Naive thymus-derived CD4-positive, alpha-beta T cell (primary cell): ENCODE measurements around the gene GEMIN7. TPM values are rescaled to one million over a fixed set of nuclear protein-coding genes. Genes with fewer than 3 reads are reported as not detected.

Experiments used
- ATAC-seq: fragments of 150-1000 bp; cut with Tn5 transposase; 2 replicates; pipeline ENCODE4 v1.10.0; 2021; ENCODE audit warnings: mild to moderate bottlenecking, moderate library complexity
- CTCF ChIA-PET: fragments of 350-600 bp; sonication (Branson Sonifier 250); formaldehyde crosslinking; loops from one replicate; lab custom pipeline; 2021; ENCODE audit warnings: antibody characterized with exemption; lab: Charles Lee
- POLR2A ChIA-PET: fragments of 350-600 bp; sonication (Branson Sonifier 250); formaldehyde crosslinking; loops from one replicate; lab custom pipeline; 2021; ENCODE audit warnings: antibody characterized with exemption, inconsistent platforms; lab: Charles Lee
- DNase-seq, 9 donors: peaks; one replicate each; pipeline versions ENCODE4 v3.0.0 to v3.0.0-alpha.2; 2020 to 2022; ENCODE audit warnings: mixed read lengths in 1 of 9
- H3K27ac ChIP-seq: one replicate; pipeline ENCODE4 v1.7.0; 2013; ENCODE audit warnings: mild to moderate bottlenecking, low read depth, low read length, moderate library complexity
- H3K27me3 ChIP-seq, 2 donors: one replicate each; pipeline ENCODE4 v1.7.0; 2013; ENCODE audit warnings: low read length in 2 of 2, mild to moderate bottlenecking in 2 of 2, moderate library complexity in 2 of 2; ENCODE audit not compliant: control insufficient read depth in 2 of 2, insufficient read depth in 2 of 2
- H3K36me3 ChIP-seq, 3 experiments: 1 replicate in 2 of 3; 2 replicates in 1 of 3; pipeline ENCODE4 v1.7.0; 2013; ENCODE audit warnings: low read length in 3 of 3, mild to moderate bottlenecking in 3 of 3, moderate library complexity in 1 of 3; ENCODE audit not compliant: insufficient read depth in 3 of 3, control insufficient read depth in 2 of 3
- H3K4me1 ChIP-seq, 2 donors: one replicate each; pipeline ENCODE4 v1.7.0; 2013; ENCODE audit warnings: low read length in 2 of 2, mild to moderate bottlenecking in 2 of 2, moderate library complexity in 1 of 2; ENCODE audit not compliant: control insufficient read depth in 2 of 2, insufficient read depth in 2 of 2
- H3K4me3 ChIP-seq: 2 replicates; pipeline ENCODE4 v1.7.0; 2013; ENCODE audit warnings: mild to moderate bottlenecking, low read length
- H3K9me3 ChIP-seq, 3 experiments: 1 replicate in 2 of 3; 2 replicates in 1 of 3; pipeline ENCODE4 v1.7.0; 2013; ENCODE audit warnings: low read length in 3 of 3; ENCODE audit not compliant: control insufficient read depth in 2 of 3
- H3K27ac Mint-ChIP-seq, 9 donors: one replicate each; pipeline ENCODE4 v1.8.0; 2020 to 2022; ENCODE audit warnings: mixed read lengths in 9 of 9, mild to moderate bottlenecking in 8 of 9, moderate library complexity in 5 of 9, inconsistent platforms in 2 of 9
- H3K27me3 Mint-ChIP-seq, 5 donors: one replicate each; pipeline ENCODE4 v1.8.0; 2021 to 2022; ENCODE audit warnings: mixed read lengths in 5 of 5, mild to moderate bottlenecking in 1 of 5
- H3K36me3 Mint-ChIP-seq, 5 donors: one replicate each; pipeline ENCODE4 v1.8.0; 2020 to 2022; ENCODE audit warnings: mixed read lengths in 5 of 5, mild to moderate bottlenecking in 3 of 5, inconsistent platforms in 1 of 5
- H3K4me1 Mint-ChIP-seq, 7 donors: one replicate each; pipeline ENCODE4 v1.8.0; 2020 to 2022; ENCODE audit warnings: mixed read lengths in 7 of 7, mild to moderate bottlenecking in 3 of 7, inconsistent platforms in 1 of 7
- H3K4me3 Mint-ChIP-seq, 10 donors: one replicate each; pipeline ENCODE4 v1.8.0; 2020 to 2022; ENCODE audit warnings: mild to moderate bottlenecking in 10 of 10, mixed read lengths in 10 of 10, moderate library complexity in 6 of 10, inconsistent platforms in 2 of 10
- H3K9me3 Mint-ChIP-seq, 11 donors: one replicate each; pipeline ENCODE4 v1.8.0; 2020 to 2022; ENCODE audit warnings: mixed read lengths in 11 of 11, mild to moderate bottlenecking in 4 of 11, inconsistent platforms in 1 of 11, moderate library complexity in 1 of 11
- intact Hi-C, 2 donors: fragments of 100-400 bp; cut with micrococcal nuclease; formaldehyde crosslinking; loops; one replicate each; pipeline ENCODE4 v1.15.1; 2023
- polyA plus RNA-seq, 2 donors: library from polyadenylated mRNA; unstranded; fragments of 300-500 nt; fragmentation: Illumina TruSeq; gene quantifications; one replicate each; pipeline ENCODE4 v1.2.3, GENCODE V29; 2021
- total RNA-seq, 6 experiments: library from RNA in 5 of 6; stranded (reverse) in 5 of 6; gene quantifications; 1 replicate in 5 of 6; 2 replicates in 1 of 6; pipeline ENCODE4 v1.2.3 and lab custom pipeline; 2021 to 2026

Gene GEMIN7
- total and polyA plus RNA-seq, 7 experiments from 2014 or later = 4.9 to 65.5 (median 18.7) TPM

GRCh38 chr19:45130236-45130635 is 51.2 kb downstream of the GEMIN7 start:
- no peaks in the 10 kb centered on the region for H3K27me3 Mint-ChIP-seq
- H3K36me3 Mint-ChIP-seq = no peaks in the 10 kb centered on the region
- H3K4me3 ChIP-seq = no peak overlapping the region
- intact Hi-C loops = no loop called here
- H3K27ac ChIP-seq = no peak overlapping the region
- no peak for ATAC-seq
- H3K27me3 ChIP-seq = no peaks in the 10 kb centered on the region
- H3K4me3 Mint-ChIP-seq = no peak overlapping the region
- peaks cover 5 to 17% (median 9%) of the 10 kb centered on the region in 7 donors for H3K4me1 Mint-ChIP-seq
- no peak for DNase-seq
- ChIA-PET CTCF (no interaction called here), POLR2A (no interaction called here)
- H3K36me3 ChIP-seq = peaks cover 0 to 7% (median 0%) of the 10 kb centered on the region in 3 experiments
- H3K27ac Mint-ChIP-seq = no peak overlapping the region
- H3K9me3 Mint-ChIP-seq = no peaks in the 10 kb centered on the region
- H3K9me3 ChIP-seq = no peaks in the 10 kb centered on the region
- peaks cover 0 to 4% of the 10 kb centered on the region in 2 donors for H3K4me1 ChIP-seq

- Histone ChIP-seq H3K36me3 (peaks cover 0 to 7% (median 0%) of the 10 kb centered on the region in 3 experiments), H3K27me3 (no peaks in the 10 kb centered on the region), H3K4me3 (no peak overlapping the region), H3K9me3 (no peaks in the 10 kb centered on the region), H3K27ac (no peak overlapping the region), H3K4me1 (peaks cover 0 to 3% of the 10 kb centered on the region in 2 donors)
- Mint-ChIP-seq H3K9me3 (no peaks in the 10 kb centered on the region), H3K27me3 (no peaks in the 10 kb centered on the region), H3K4me1 (peaks cover 5 to 10% (median 9%) of the 10 kb centered on the region in 7 donors), H3K4me3 (no peak overlapping the region), H3K27ac (peak overlapping the region in 1 of 9 donors; percentile 67), H3K36me3 (no peaks in the 10 kb centered on the region)
- ChIA-PET CTCF (interaction anchor here (0.5 kb wide), 1 partner anchor 23 kb away, joined by 3 read pairs; no protein-coding TSS in a partner anchor), POLR2A (interaction anchor here (0.9 kb wide), 1 partner anchor 40 kb away, joined by 3 read pairs; no protein-coding TSS in a partner anchor)
- ATAC-seq = peak; percentile 22
- DNase-seq = no peak
- intact Hi-C loops = no loop called here
Observed at GRCh38 chr19:45130888-45131615, 52.0 kb downstream of the GEMIN7 start.

- POLR2A ChIA-PET = no interaction called here
- Histone ChIP-seq H3K27me3 (no peaks in the 10 kb centered on the region), H3K27ac (no peak overlapping the region), H3K9me3 (no peaks in the 10 kb centered on the region), H3K4me3 (no peak overlapping the region), H3K4me1 (no peaks in the 10 kb centered on the region), H3K36me3 (peaks cover 0 to 5% (median 0%) of the 10 kb centered on the region in 3 experiments)
- DNase-seq = no peak
- H3K4me3 Mint-ChIP-seq = no peak overlapping the region
- H3K27ac Mint-ChIP-seq = no peak overlapping the region
- intact Hi-C loops = no loop called here
- no peaks in the 10 kb centered on the region for H3K9me3 Mint-ChIP-seq
- H3K36me3 Mint-ChIP-seq = peaks cover 0 to 4% (median 0%) of the 10 kb centered on the region in 5 donors
- CTCF ChIA-PET = no interaction called here
- H3K27me3 Mint-ChIP-seq = no peaks in the 10 kb centered on the region
- H3K4me1 Mint-ChIP-seq = peaks cover 0 to 16% (median 8%) of the 10 kb centered on the region in 7 donors
- ATAC-seq = no peak
Observed at GRCh38 chr19:45133661-45134060, 54.6 kb downstream of the GEMIN7 start.

GRCh38 chr19:45135176-45135885 is 56.3 kb downstream of the GEMIN7 start:
- H3K9me3 Mint-ChIP-seq = no peaks in the 10 kb centered on the region
- intact Hi-C loops = no loop called here
- POLR2A ChIA-PET = interaction anchor here (0.9 kb wide), 1 partner anchor 43 kb away, joined by 4 read pairs; no protein-coding TSS in a partner anchor
- H3K4me3 Mint-ChIP-seq = no peak overlapping the region
- H3K27ac ChIP-seq = no peak overlapping the region
- H3K36me3 Mint-ChIP-seq = peaks cover 0 to 4% (median 0%) of the 10 kb centered on the region in 5 donors
- H3K4me1 Mint-ChIP-seq = peaks cover 0 to 16% (median 8%) of the 10 kb centered on the region in 7 donors
- CTCF ChIA-PET = no interaction called here
- DNase-seq (no peak), ATAC-seq (no peak)
- H3K27me3 ChIP-seq = no peaks in the 10 kb centered on the region
- no peak overlapping the region for H3K4me3 ChIP-seq
- no peaks in the 10 kb centered on the region for H3K9me3 ChIP-seq
- H3K36me3 ChIP-seq = peaks cover 0 to under 1% (median 0%) of the 10 kb centered on the region in 3 experiments
- no peaks in the 10 kb centered on the region for H3K27me3 Mint-ChIP-seq
- H3K27ac Mint-ChIP-seq = no peak overlapping the region
- no peaks in the 10 kb centered on the region for H3K4me1 ChIP-seq

GRCh38 chr19:45136507-45137178 is 57.6 kb downstream of the GEMIN7 start:
- ChIA-PET CTCF (interaction anchor here (0.9 kb wide), 1 partner anchor 10 kb away, joined by 3 read pairs; no protein-coding TSS in a partner anchor), POLR2A (interaction anchor here (0.6 kb wide), 1 partner anchor 554 kb away, joined by 3 read pairs; no protein-coding TSS in a partner anchor)
- Histone ChIP-seq H3K4me1 (no peaks in the 10 kb centered on the region), H3K36me3 (peaks cover 0 to 14% (median 0%) of the 10 kb centered on the region in 3 experiments), H3K4me3 (no peak overlapping the region), H3K9me3 (no peaks in the 10 kb centered on the region), H3K27ac (no peak overlapping the region), H3K27me3 (no peaks in the 10 kb centered on the region)
- Mint-ChIP-seq H3K4me3 (no peak overlapping the region), H3K4me1 (peaks cover 0 to 16% (median 8%) of the 10 kb centered on the region in 7 donors), H3K36me3 (peaks cover 0 to 4% (median 0%) of the 10 kb centered on the region in 5 donors), H3K27me3 (no peaks in the 10 kb centered on the region), H3K9me3 (no peaks in the 10 kb centered on the region), H3K27ac (peak overlapping the region in 1 of 9 donors; percentile 64)
- ATAC-seq (no peak), DNase-seq (no peak)
- intact Hi-C loops = no loop called here

DNA sequence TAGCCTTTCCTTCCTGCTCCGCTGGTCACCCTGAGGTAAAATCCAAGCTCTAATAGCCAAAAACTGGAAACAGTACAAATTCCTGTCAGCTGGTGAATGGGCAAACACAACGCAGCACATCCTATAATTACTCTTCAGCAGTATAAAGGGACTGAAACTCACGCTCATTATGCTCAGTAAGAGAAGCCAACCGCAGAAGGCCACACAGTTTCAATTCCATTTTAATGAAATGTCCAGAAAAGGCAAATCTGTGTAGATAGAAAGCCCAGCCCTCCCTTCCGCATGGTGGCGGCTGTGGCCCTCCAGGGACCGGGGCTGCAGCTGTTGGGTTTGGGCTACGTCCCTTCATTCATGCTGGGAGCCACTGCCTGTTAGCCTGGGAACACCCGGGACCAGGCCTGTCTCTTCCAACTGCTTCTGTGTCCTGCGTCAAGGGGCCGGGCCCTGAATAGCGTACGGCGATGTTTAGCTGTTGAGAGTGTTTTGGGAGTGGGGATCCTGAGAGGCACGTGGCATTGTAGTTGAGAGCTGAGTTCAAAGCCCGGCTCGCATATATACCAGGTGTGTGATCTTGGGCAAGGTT is 58.2 kb downstream of the GEMIN7 start:
- DNase-seq (no peak), ATAC-seq (no peak)
- H3K4me3 ChIP-seq = no peak overlapping the region
- POLR2A ChIA-PET = no interaction called here
- Mint-ChIP-seq H3K36me3 (peaks cover 0 to 5% (median 0%) of the 10 kb centered on the region in 5 donors), H3K9me3 (no peaks in the 10 kb centered on the region), H3K4me1 (peaks cover 0 to 16% (median 7%) of the 10 kb centered on the region in 7 donors), H3K27me3 (no peaks in the 10 kb centered on the region), H3K4me3 (no peak overlapping the region), H3K27ac (peak overlapping the region in 2 of 9 donors; percentile 64 to 72)
- H3K9me3 ChIP-seq = no peaks in the 10 kb centered on the region
- no peak overlapping the region for H3K27ac ChIP-seq
- intact Hi-C loops = no loop called here
- CTCF ChIA-PET = interaction anchor here (0.9 kb wide), 1 partner anchor 11 kb away, joined by 3 read pairs; no protein-coding TSS in a partner anchor
- no peaks in the 10 kb centered on the region for H3K27me3 ChIP-seq
- H3K4me1 ChIP-seq = no peaks in the 10 kb centered on the region
- peaks cover 0 to 20% (median 0%) of the 10 kb centered on the region in 3 experiments for H3K36me3 ChIP-seq
